HepG2 (cell line): ENCODE data around the gene CTNNA3.

Source experiments
- FOXA3 ChIP-seq: IDR thresholded peaks from 2 replicates; pipeline ENCODE4 v1.6.1; 2016; ENCODE audit warnings: missing genetic modification reagents, missing compliant biosample characterization
- FOXK2 ChIP-seq: fragments of 450-650 bp; IDR thresholded peaks from 2 replicates; pipeline ENCODE4 v1.6.1; 2016
- NBN ChIP-seq: fragments of 450-650 bp; conservative IDR thresholded peaks from 2 replicates; pipeline ENCODE4 v1.6.1; 2017
- SRSF9 ChIP-seq: fragments of 200-400 bp; formaldehyde crosslinking; IDR thresholded peaks from 2 replicates; pipeline ENCODE4 v1.6.1; 2018; ENCODE audit warnings: borderline replicate concordance, mild to moderate bottlenecking, low read depth, low read length; ENCODE audit not compliant: insufficient read depth, poor library complexity, severe bottlenecking
- ZMYM3 ChIP-seq: sonication (generic); formaldehyde crosslinking; IDR thresholded peaks from 2 replicates; pipeline ENCODE4 v1.5.1; 2020; ENCODE audit warnings: mild to moderate bottlenecking, missing genetic modification reagents
- ZNF101 ChIP-seq: sonication (generic); formaldehyde crosslinking; IDR thresholded peaks from 2 replicates; pipeline ENCODE4 v1.4.0; 2020; ENCODE audit warnings: mild to moderate bottlenecking, low read depth, missing genetic modification reagents, borderline replicate concordance
- ZNF263 ChIP-seq: sonication (generic); formaldehyde crosslinking; IDR thresholded peaks from 2 replicates; pipeline ENCODE4 v1.4.0; 2020; ENCODE audit warnings: missing genetic modification reagents
- TF ChIP-seq, protein P1 (sequence below), 2 experiments: sonication (generic) in 1 of 2; formaldehyde crosslinking in 1 of 2; IDR thresholded peaks; 2 replicates each; pipeline versions ENCODE4 v1.5.1 to v1.6.1; 2011 to 2020; ENCODE audit warnings: borderline replicate concordance in 1 of 2, low read depth in 1 of 2, low read length in 1 of 2, mild to moderate bottlenecking in 1 of 2, missing genetic modification reagents in 1 of 2, moderate library complexity in 1 of 2
- TF ChIP-seq, protein P2 (sequence below): IDR thresholded peaks from 2 replicates; pipeline ENCODE4 v1.6.1; 2016; ENCODE audit warnings: low read depth, missing genetic modification reagents, missing compliant biosample characterization

DNA sequence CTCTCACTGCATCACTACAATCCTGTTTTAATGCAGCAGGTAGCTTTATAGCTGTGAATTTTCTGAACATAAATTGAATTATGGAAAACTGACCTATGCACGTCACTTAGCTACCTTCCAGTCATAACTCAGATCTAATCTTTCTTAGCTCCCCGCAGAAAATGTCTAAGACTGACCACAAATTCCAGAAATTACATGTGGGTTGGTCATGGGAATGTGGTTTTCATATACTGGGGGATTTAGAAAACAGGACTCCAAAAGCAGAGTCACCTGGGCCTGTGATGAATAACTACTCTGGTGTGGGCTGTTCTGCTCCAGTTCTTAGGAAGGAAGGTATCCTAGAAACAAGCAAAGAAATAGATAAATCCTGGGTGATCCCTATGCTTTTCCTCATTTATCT, 948.5 kb downstream of the CTNNA3 start:
- no peak for TF ChIP-seq FOXK2
- no peak for TF ChIP-seq ZNF101
- no peak for TF ChIP-seq SRSF9
- TF ChIP-seq ZNF263 (CRISPR knock-in tag) = no peak
- TF ChIP-seq, protein P1, sequence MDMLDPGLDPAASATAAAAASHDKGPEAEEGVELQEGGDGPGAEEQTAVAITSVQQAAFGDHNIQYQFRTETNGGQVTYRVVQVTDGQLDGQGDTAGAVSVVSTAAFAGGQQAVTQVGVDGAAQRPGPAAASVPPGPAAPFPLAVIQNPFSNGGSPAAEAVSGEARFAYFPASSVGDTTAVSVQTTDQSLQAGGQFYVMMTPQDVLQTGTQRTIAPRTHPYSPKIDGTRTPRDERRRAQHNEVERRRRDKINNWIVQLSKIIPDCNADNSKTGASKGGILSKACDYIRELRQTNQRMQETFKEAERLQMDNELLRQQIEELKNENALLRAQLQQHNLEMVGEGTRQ (IDR thresholded peaks at IDR 0.05; ENCODE audit: low read depth, low read length) = no peak
- TF ChIP-seq, protein P1 (CRISPR knock-in tag; IDR thresholded peaks at IDR 0.05; ENCODE audit: borderline replicate concordance) = no peak
- TF ChIP-seq NBN = no peak
- TF ChIP-seq FOXA3 = no peak
- TF ChIP-seq, protein P2, sequence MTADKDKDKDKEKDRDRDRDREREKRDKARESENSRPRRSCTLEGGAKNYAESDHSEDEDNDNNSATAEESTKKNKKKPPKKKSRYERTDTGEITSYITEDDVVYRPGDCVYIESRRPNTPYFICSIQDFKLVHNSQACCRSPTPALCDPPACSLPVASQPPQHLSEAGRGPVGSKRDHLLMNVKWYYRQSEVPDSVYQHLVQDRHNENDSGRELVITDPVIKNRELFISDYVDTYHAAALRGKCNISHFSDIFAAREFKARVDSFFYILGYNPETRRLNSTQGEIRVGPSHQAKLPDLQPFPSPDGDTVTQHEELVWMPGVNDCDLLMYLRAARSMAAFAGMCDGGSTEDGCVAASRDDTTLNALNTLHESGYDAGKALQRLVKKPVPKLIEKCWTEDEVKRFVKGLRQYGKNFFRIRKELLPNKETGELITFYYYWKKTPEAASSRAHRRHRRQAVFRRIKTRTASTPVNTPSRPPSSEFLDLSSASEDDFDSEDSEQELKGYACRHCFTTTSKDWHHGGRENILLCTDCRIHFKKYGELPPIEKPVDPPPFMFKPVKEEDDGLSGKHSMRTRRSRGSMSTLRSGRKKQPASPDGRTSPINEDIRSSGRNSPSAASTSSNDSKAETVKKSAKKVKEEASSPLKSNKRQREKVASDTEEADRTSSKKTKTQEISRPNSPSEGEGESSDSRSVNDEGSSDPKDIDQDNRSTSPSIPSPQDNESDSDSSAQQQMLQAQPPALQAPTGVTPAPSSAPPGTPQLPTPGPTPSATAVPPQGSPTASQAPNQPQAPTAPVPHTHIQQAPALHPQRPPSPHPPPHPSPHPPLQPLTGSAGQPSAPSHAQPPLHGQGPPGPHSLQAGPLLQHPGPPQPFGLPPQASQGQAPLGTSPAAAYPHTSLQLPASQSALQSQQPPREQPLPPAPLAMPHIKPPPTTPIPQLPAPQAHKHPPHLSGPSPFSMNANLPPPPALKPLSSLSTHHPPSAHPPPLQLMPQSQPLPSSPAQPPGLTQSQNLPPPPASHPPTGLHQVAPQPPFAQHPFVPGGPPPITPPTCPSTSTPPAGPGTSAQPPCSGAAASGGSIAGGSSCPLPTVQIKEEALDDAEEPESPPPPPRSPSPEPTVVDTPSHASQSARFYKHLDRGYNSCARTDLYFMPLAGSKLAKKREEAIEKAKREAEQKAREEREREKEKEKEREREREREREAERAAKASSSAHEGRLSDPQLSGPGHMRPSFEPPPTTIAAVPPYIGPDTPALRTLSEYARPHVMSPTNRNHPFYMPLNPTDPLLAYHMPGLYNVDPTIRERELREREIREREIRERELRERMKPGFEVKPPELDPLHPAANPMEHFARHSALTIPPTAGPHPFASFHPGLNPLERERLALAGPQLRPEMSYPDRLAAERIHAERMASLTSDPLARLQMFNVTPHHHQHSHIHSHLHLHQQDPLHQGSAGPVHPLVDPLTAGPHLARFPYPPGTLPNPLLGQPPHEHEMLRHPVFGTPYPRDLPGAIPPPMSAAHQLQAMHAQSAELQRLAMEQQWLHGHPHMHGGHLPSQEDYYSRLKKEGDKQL (CRISPR knock-in tag) = no peak
- no peak for TF ChIP-seq ZMYM3 (CRISPR knock-in tag)
